GM12878 (cell line): ENCODE measurements around the gene ELP4. TPM values are rescaled to one million over a fixed set of nuclear protein-coding genes. Genes with fewer than 3 reads are reported as not detected.

Source experiments
- ATAC-seq: fragments of 200-7000 bp; cut with Tn5 transposase; 3 replicates; pipeline ENCODE4 v1.9.1; 2020; ENCODE audit warnings: mild to moderate bottlenecking, moderate library complexity
- BruUV-seq: library from RNA; stranded (reverse); fragments of 400-500 nt; replicated peaks from 2 replicates; lab custom pipeline; 2021; lab: Mats Ljungman, UMichigan
- CTCF ChIA-PET: fragments of 300-600 bp; sonication (Branson Sonifier 250); formaldehyde crosslinking; extraction: SDS; loops from one replicate; lab custom pipeline; 2021; ENCODE audit warnings: inconsistent platforms; lab: Yijun Ruan, JAX
- POLR2A ChIA-PET: fragments of 350-600 bp; formaldehyde crosslinking; extraction: SDS; loops from one replicate; lab custom pipeline; 2021; ENCODE audit warnings: inconsistent platforms; lab: Charles Lee
- RAD21 ChIA-PET: fragments of 300-600 bp; sonication (Branson Sonifier 250); formaldehyde crosslinking; loops from one replicate; lab custom pipeline; 2023; ENCODE audit warnings: antibody characterized with exemption; ENCODE audit not compliant: unreplicated experiment; lab: Charles Lee
- SMC1A ChIA-PET: fragments of 300-600 bp; sonication (Branson Sonifier 250); formaldehyde crosslinking; loops from one replicate; lab custom pipeline; 2023; ENCODE audit not compliant: unreplicated experiment, uncharacterized antibody; lab: Charles Lee
- DNase-seq: peaks from one replicate; pipeline ENCODE4 v3.0.0-alpha.2; 2011; ENCODE audit warnings: low read depth, low spot score
- FAIRE-seq: peaks from 3 replicates; lab custom pipeline; 2011; peaks lifted over from hg19 to GRCh38; lab: Jason Lieb, UNC
- H2AFZ ChIP-seq: 2 replicates; pipeline ENCODE4 v1.6.0; 2011; ENCODE audit warnings: low read depth, low read length, control low read depth; ENCODE audit not compliant: control insufficient read depth
- H3K27ac ChIP-seq: 2 replicates; pipeline ENCODE4 v1.5.1; 2011; ENCODE audit warnings: control low read depth; ENCODE audit not compliant: control insufficient read depth, insufficient read depth
- H3K27me3 ChIP-seq, 2 experiments: replicated peaks in 1 of 2; 2 replicates each; pipeline versions ENCODE4 v1.6.0 to v1.6.1; 2011; ENCODE audit warnings: low read length in 1 of 2; ENCODE audit not compliant: control insufficient read depth in 2 of 2, insufficient read depth in 2 of 2
- H3K36me3 ChIP-seq, 2 experiments: 2 replicates each; pipeline ENCODE4 v1.5.1; 2011; ENCODE audit warnings: low read length in 1 of 2; ENCODE audit not compliant: control insufficient read depth in 2 of 2, insufficient read depth in 2 of 2
- H3K4me1 ChIP-seq: 2 replicates; pipeline ENCODE4 v1.6.1; 2011; ENCODE audit warnings: mild to moderate bottlenecking, low read length, moderate library complexity, mixed read lengths; ENCODE audit not compliant: control insufficient read depth, insufficient read depth
- H3K4me2 ChIP-seq: 2 replicates; pipeline ENCODE4 v1.6.0; 2011; ENCODE audit warnings: control low read depth; ENCODE audit not compliant: control insufficient read depth, insufficient read depth
- H3K4me3 ChIP-seq: fragments of 200-600 bp; sonication (generic); 2 replicates; pipeline ENCODE4 v1.5.1; 2016
- H3K79me2 ChIP-seq: 2 replicates; pipeline ENCODE4 v1.6.0; 2011; ENCODE audit warnings: low read length; ENCODE audit not compliant: control insufficient read depth, insufficient read depth
- H3K9ac ChIP-seq: 2 replicates; pipeline ENCODE4 v1.8.0; 2011; ENCODE audit warnings: low read length, control low read depth, mixed read lengths; ENCODE audit not compliant: control insufficient read depth, insufficient read depth
- H3K9me3 ChIP-seq: replicated peaks from 3 replicates; pipeline ENCODE4 v1.5.1; 2011; ENCODE audit warnings: mild to moderate bottlenecking, low read length; ENCODE audit not compliant: control insufficient read depth, insufficient read depth
- H4K20me1 ChIP-seq: 2 replicates; pipeline ENCODE4 v1.6.0; 2011; ENCODE audit not compliant: control insufficient read depth, insufficient read depth
- BACH1 ChIP-seq: fragments of 450-650 bp; IDR thresholded peaks from 2 replicates; pipeline ENCODE4 v1.6.1; 2017; ENCODE audit warnings: mild to moderate bottlenecking, borderline replicate concordance
- BCL3 ChIP-seq: IDR thresholded peaks from 2 replicates; pipeline ENCODE4 v1.6.1; 2011; ENCODE audit warnings: borderline replicate concordance, low read depth, mild to moderate bottlenecking, moderate library complexity, low read length; ENCODE audit not compliant: insufficient read depth, poor library complexity, severe bottlenecking
- CREB1 ChIP-seq: IDR thresholded peaks from 2 replicates; pipeline ENCODE4 v1.6.1; 2012; ENCODE audit warnings: low read depth, mild to moderate bottlenecking, inconsistent platforms
- ELK1 ChIP-seq: IDR thresholded peaks from 2 replicates; pipeline ENCODE4 v1.6.1; 2012; ENCODE audit warnings: low read depth, low read length, improper control_type of control experiment
- EP300 ChIP-seq, 2 experiments: fragments of 150-350 bp in 1 of 2; IDR thresholded peaks; 2 replicates each; pipeline ENCODE4 v1.6.1; 2011 to 2012; ENCODE audit warnings: low read depth in 2 of 2, low read length in 2 of 2, borderline replicate concordance in 1 of 2, improper control_type of control experiment in 1 of 2, inconsistent platforms in 1 of 2; ENCODE audit not compliant: control insufficient read depth in 1 of 2
- FOXM1 ChIP-seq: IDR thresholded peaks from 2 replicates; pipeline ENCODE4 v1.6.1; 2012; ENCODE audit warnings: low read depth, mild to moderate bottlenecking, inconsistent platforms, low read length, moderate library complexity
- GABPA ChIP-seq: IDR thresholded peaks from 2 replicates; pipeline ENCODE4 v1.6.1; 2014; ENCODE audit warnings: antibody characterized with exemption, low read depth, mild to moderate bottlenecking, inconsistent platforms
- KAT2A ChIP-seq: conservative IDR thresholded peaks from 2 replicates; pipeline ENCODE4 v1.6.1; 2011; ENCODE audit warnings: low read depth, low read length; ENCODE audit not compliant: control insufficient read depth
- PML ChIP-seq: IDR thresholded peaks from 2 replicates; pipeline ENCODE4 v1.6.1; 2012; ENCODE audit warnings: low read length, inconsistent platforms
- PRDM15 ChIP-seq: fragments of 450-650 bp; formaldehyde crosslinking; IDR thresholded peaks from 2 replicates; pipeline ENCODE4 v1.4.0; 2020; ENCODE audit warnings: mild to moderate bottlenecking, moderate library complexity
- whole genome bisulfite sequencing: methylation state at CpG from one replicate; pipeline ENCODE4 v1.1.6; 2016; ENCODE audit warnings: low lambda C conversion rate; ENCODE audit not compliant: insufficient replicate concordance, insufficient coverage; ENCODE audit errors: missing lambda C conversion rate; 5-methylcytosine and 5-hydroxymethylcytosine counted together
- in situ Hi-C: fragments of 300-500 bp; cut with MboI; formaldehyde crosslinking; loops from 9 replicates; pipeline ENCODE4 v1.14.3; 2018; ENCODE audit warnings: mixed read lengths
- intact Hi-C: fragments of 100-400 bp; cut with micrococcal nuclease; formaldehyde crosslinking; loops from one replicate; pipeline ENCODE4 v1.14.2; 2022; ENCODE audit not compliant: unreplicated experiment
- polyA plus RNA-seq, 11 experiments: library from polyadenylated mRNA; depleted of rRNA in 4 of 11; unstranded in 6 of 11; stranded (reverse) in 5 of 11; fragments of >200 nt; fragmentation: Nextera tagmentation in 4 of 11; fragmentation: Illumina TruSeq in 1 of 11; extraction: Ambion mirVana in 4 of 11; extraction: Trizol in 1 of 11; gene quantifications; 1 replicate in 1 of 11; 2 replicates in 10 of 11; pipeline versions ENCODE4 v1.2.1 to v1.2.3, GENCODE V29; 2011 to 2016; ENCODE audit warnings: inconsistent platforms in 2 of 11, missing spikeins in 2 of 11, low read depth in 1 of 11
- total RNA-seq, 4 experiments: library from RNA; depleted of rRNA in 3 of 4; stranded (reverse); fragments of >200 nt in 3 of 4; fragmentation: Illumina TruSeq in 1 of 4; extraction: Trizol in 1 of 4; gene quantifications; 2 replicates each; pipeline versions ENCODE4 v1.2.1 to v1.2.3, GENCODE V29; 2013 to 2021

ELP4 gene
- total and polyA plus RNA-seq, 10 of the 15 experiments (the other 5 are each of a cell fraction or from before 2014, with no cell fraction given) = 17.7 to 36.1 (median 27.0) TPM

GRCh38 chr11:31782257-31782656 lies 272.7 kb downstream of the ELP4 start:
- no peak overlapping the region for H2AFZ ChIP-seq
- H3K9ac ChIP-seq = no peak overlapping the region
- H3K36me3 ChIP-seq = no peaks in the 10 kb centered on the region
- no peak overlapping the region for H3K4me2 ChIP-seq
- H3K27me3 ChIP-seq = no peaks in the 10 kb centered on the region
- CTCF ChIA-PET = interaction anchor here (0.6 to 1.2 kb wide), 3 partner anchors 141 to 547 kb away, joined by 3 read pairs; no protein-coding TSS in a partner anchor
- no peak overlapping the region for H3K4me3 ChIP-seq
- no peaks in the 10 kb centered on the region for H3K9me3 ChIP-seq
- POLR2A ChIA-PET = interaction anchor here (0.5 kb wide), 1 partner anchor 47 kb away, joined by 6 read pairs; no protein-coding TSS in a partner anchor
- SMC1A ChIA-PET = no interaction called here
- ATAC-seq (no peak), FAIRE-seq (no peak), DNase-seq (no peak)
- BruUV-seq = no TSS peak
- H4K20me1 ChIP-seq = no peaks in the 10 kb centered on the region
- intact Hi-C loops (no loop called here), in situ Hi-C loops (no loop called here)
- RAD21 ChIA-PET = no interaction called here
- H3K27ac ChIP-seq = no peak overlapping the region
- TF ChIP-seq FOXM1 = no peak
- TF ChIP-seq PML = no peak
- TF ChIP-seq EP300 (IDR thresholded peaks at IDR 0.05; ENCODE audit: borderline replicate concordance in 1 of 2, control insufficient read depth in 1 of 2, low read depth in 2 of 2, low read length in 2 of 2) = no peak
- TF ChIP-seq BACH1 = no peak
- no peak for TF ChIP-seq CREB1
- no peak for TF ChIP-seq KAT2A
- no peak for TF ChIP-seq BCL3
- no peak for TF ChIP-seq GABPA
- no peak for TF ChIP-seq ELK1
- TF ChIP-seq PRDM15 (CRISPR knock-in tag) = no peak
- WGBS = 96% methylated on average over 2 of the region's 2 CpGs
- H3K4me1 ChIP-seq = no peaks in the 10 kb centered on the region
- H3K79me2 ChIP-seq = no peaks in the 10 kb centered on the region
